Caco-2 (cell line): Measurements from ENCODE around the gene ZC3H4. TPM values are rescaled to one million over a fixed set of nuclear protein-coding genes. Genes with fewer than 3 reads are reported as not detected.

Experiments
- BruUV-seq: library from RNA; stranded (reverse); fragments of 400-500 nt; replicated peaks from 2 replicates; lab custom pipeline; 2021; lab: Mats Ljungman, UMichigan
- CTCF ChIA-PET: fragments of 300-600 bp; sonication (Branson Sonifier 250); formaldehyde crosslinking; loops from one replicate; lab custom pipeline; 2022; ENCODE audit warnings: antibody characterized with exemption; lab: Charles Lee
- POLR2A ChIA-PET: fragments of 300-600 bp; sonication (Branson Sonifier 250); formaldehyde crosslinking; loops from one replicate; lab custom pipeline; 2022; ENCODE audit warnings: antibody characterized with exemption; lab: Charles Lee
- DNase-seq, 2 experiments: peaks; one replicate each; pipeline versions ENCODE4 v3.0.0 to v3.0.0-alpha.2; 2020 to 2022
- H3K27me3 ChIP-seq: replicated peaks from 2 replicates; pipeline ENCODE4 v1.6.0; 2011; ENCODE audit warnings: low read length; ENCODE audit not compliant: control insufficient read depth, insufficient read depth
- H3K36me3 ChIP-seq: 2 replicates; pipeline ENCODE4 v1.5.1; 2011; ENCODE audit warnings: low read length; ENCODE audit not compliant: control insufficient read depth, insufficient read depth
- H3K4me1 ChIP-seq: fragments of 250-450 bp; sonication (Bioruptor Pico); 2 replicates; pipeline ENCODE4 v1.5.1; 2020; ENCODE audit warnings: mild to moderate bottlenecking
- H3K4me3 ChIP-seq: 2 replicates; pipeline ENCODE4 v1.5.1; 2011; ENCODE audit warnings: low read depth, mild to moderate bottlenecking, control low read depth, low read length
- H3K9me3 ChIP-seq: fragments of 250-450 bp; sonication (Bioruptor Pico); 2 replicates; pipeline ENCODE4 v1.5.1; 2020; ENCODE audit warnings: mild to moderate bottlenecking, moderate library complexity
- H3K27ac Mint-ChIP-seq: one replicate; pipeline ENCODE4 v1.8.0; 2022; ENCODE audit warnings: mixed read lengths; ENCODE audit not compliant: unreplicated experiment
- H3K27me3 Mint-ChIP-seq: one replicate; pipeline ENCODE4 v1.8.0; 2022; ENCODE audit warnings: mixed read lengths; ENCODE audit not compliant: insufficient read depth, unreplicated experiment
- H3K36me3 Mint-ChIP-seq: one replicate; pipeline ENCODE4 v1.8.0; 2022; ENCODE audit warnings: mild to moderate bottlenecking, mixed read lengths; ENCODE audit not compliant: insufficient read depth, unreplicated experiment
- H3K4me1 Mint-ChIP-seq: one replicate; pipeline ENCODE4 v1.8.0; 2022; ENCODE audit warnings: low read depth, mixed read lengths; ENCODE audit not compliant: unreplicated experiment
- H3K4me3 Mint-ChIP-seq: one replicate; pipeline ENCODE4 v1.8.0; 2022; ENCODE audit warnings: mild to moderate bottlenecking, moderate library complexity, mixed read lengths; ENCODE audit not compliant: unreplicated experiment
- H3K9me3 Mint-ChIP-seq: one replicate; pipeline ENCODE4 v1.8.0; 2022; ENCODE audit warnings: mixed read lengths; ENCODE audit not compliant: unreplicated experiment
- CTCF ChIP-seq, 2 experiments: fragments of 200-600 bp in 1 of 2; IDR thresholded peaks; 1 replicate in 1 of 2; 2 replicates in 1 of 2; pipeline versions ENCODE4 v1.5.1 to v1.8.0; 2011 to 2022; ENCODE audit warnings: antibody characterized with exemption in 1 of 2, control low read depth in 1 of 2, inconsistent platforms in 1 of 2, low read depth in 1 of 2, low read length in 1 of 2, mild to moderate bottlenecking in 1 of 2, moderate library complexity in 1 of 2; ENCODE audit not compliant: insufficient read depth in 1 of 2, severe bottlenecking in 1 of 2, unreplicated experiment in 1 of 2
- intact Hi-C: fragments of 100-400 bp; cut with micrococcal nuclease; formaldehyde crosslinking; loops from one replicate; pipeline ENCODE4 v1.10.0; 2022; ENCODE audit not compliant: unreplicated experiment
- total RNA-seq: library from RNA; stranded (reverse); gene quantifications from 2 replicates; pipeline ENCODE4 v1.2.3, GENCODE V29; 2022

The ZC3H4 gene
- total RNA-seq, 1 experiment from 2014 or later: 70.3 TPM

DNA sequence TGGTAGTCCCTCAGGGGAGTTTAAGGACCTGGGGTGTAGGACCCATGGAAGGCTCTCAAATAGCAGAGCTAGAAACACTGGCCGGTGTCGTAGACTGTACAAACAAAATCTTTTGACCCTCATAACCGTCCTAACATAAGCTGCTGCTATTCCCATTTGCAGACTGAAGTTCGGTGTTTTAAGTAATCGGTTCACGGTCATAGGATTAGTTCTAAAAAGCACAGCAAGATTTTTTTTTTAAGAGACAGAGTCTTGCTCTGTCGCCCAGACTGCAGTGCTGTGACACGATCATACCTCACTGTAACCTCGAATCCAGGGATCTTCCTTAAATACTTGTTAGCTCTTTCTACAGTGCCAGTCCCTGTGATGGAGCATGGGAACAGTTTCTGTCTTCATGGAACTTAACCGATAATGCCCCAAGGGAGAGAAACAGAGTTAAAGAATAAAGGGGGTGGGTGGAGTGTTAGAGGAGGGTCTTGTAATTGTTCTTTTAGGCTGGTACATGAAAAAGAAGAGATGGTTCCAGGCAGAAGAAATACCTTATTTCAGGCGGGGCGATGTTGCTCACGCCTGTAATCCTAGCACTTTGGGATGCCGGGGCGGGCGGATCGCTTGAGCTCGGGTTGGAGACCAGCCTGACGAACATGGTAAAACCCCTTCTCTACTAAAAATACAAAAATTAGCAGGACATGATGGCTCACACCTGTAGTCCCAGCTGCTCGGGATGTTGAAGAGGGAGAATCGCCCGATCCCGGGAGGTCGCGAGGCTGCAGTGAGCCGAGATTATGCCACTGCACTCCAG lies 475 bp upstream of the ZC3H4 start:
- CTCF ChIA-PET: interaction anchor here (0.5 to 2.1 kb wide), 14 partner anchors 16 to 453 kb away, joined by 3 to 25 read pairs (median 5); partner anchors contain the start of genes DACT3 and SAE1
- peak overlapping the region; percentile 97 for H3K4me3 Mint-ChIP-seq
- peak in 1 of 2 experiments; percentile 40 for DNase-seq
- no peaks in the 10 kb centered on the region; the same call in 1 of the 2 replicates for H3K36me3 ChIP-seq
- intact Hi-C loops: loop anchor here (1.0 to 5.0 kb wide), 5 partner anchors 11 to 66 kb away; partner anchors contain the start of genes SAE1 and TMEM160
- H3K4me3 ChIP-seq: peak overlapping the region; percentile 64
- TSS peak; percentile 92 for BruUV-seq
- H3K27me3 Mint-ChIP-seq: no peaks in the 10 kb centered on the region
- TF ChIP-seq CTCF (IDR thresholded peaks at IDR 0.05; ENCODE audit: insufficient read depth in 1 of 2, low read depth in 1 of 2, low read length in 1 of 2, severe bottlenecking in 1 of 2, unreplicated experiment in 1 of 2): no peak
- no peaks in the 10 kb centered on the region for H3K27me3 ChIP-seq
- H3K9me3 ChIP-seq: no peaks in the 10 kb centered on the region
- H3K4me1 ChIP-seq: peaks cover 11% of the 10 kb centered on the region
- POLR2A ChIA-PET: interaction anchor here (0.5 to 3.0 kb wide), 20 partner anchors 12 to 726 kb away, joined by 3 to 75 read pairs (median 8); partner anchors contain the start of genes CCDC9 and SAE1
- H3K9me3 Mint-ChIP-seq: no peaks in the 10 kb centered on the region
- peaks cover 52% of the 10 kb centered on the region for H3K36me3 Mint-ChIP-seq
- H3K27ac Mint-ChIP-seq: peak overlapping the region; percentile 99
- H3K4me1 Mint-ChIP-seq: peaks cover 21% of the 10 kb centered on the region

DNA sequence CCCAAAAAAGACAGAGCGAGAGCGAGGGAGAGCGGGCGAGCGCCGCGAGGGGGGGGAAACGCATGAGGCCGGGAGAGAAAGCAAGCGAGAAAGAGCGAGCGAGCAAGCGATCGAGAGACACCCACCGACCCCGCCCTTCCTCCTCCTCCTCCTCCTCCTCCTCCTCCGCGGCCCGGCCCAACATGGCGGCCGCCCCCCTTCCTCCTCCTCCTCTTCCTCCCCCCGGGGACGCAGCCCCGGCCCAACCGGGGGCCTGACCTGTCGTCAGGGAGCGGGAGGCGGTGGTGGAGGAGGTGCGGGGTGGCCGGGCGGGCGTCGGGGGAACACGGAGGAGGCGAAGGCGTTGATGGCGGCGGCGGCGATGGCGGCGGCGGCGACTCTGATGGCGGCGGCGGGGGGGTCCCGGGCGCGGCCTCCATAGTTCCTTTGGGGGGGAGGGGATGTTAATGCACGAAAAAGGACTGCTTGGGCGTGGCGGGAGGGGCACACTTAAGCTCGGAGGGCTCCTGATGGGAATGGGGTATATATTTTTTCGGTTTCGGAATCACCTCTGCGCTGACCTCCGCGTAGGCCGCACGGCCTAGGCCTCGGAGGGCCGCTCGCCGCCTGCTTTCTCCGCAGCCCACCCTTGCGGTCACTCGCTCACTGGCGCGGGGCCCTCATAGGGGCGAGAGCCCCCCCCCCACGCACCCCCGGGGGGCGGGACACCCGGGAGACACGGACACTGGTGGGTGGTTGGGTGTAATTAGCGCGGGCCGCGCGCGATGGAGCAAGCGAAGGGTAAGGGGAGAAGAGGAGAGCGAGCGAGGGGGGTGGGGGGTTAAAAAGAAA lies 1.2 kb downstream of the ZC3H4 start:
- no peak for TF ChIP-seq CTCF (IDR thresholded peaks at IDR 0.05; ENCODE audit: insufficient read depth in 1 of 2, low read depth in 1 of 2, low read length in 1 of 2, severe bottlenecking in 1 of 2, unreplicated experiment in 1 of 2)
- TSS peak; percentile 2 for BruUV-seq
- H3K4me3 ChIP-seq: peak overlapping the region; percentile 64
- peak overlapping the region; percentile 97 for H3K4me3 Mint-ChIP-seq
- no peaks in the 10 kb centered on the region for H3K27me3 Mint-ChIP-seq
- no peaks in the 10 kb centered on the region; the same call in 1 of the 2 replicates for H3K36me3 ChIP-seq
- peak overlapping the region; percentile 99 for H3K27ac Mint-ChIP-seq
- CTCF ChIA-PET: interaction anchor here (0.6 to 2.1 kb wide), 9 partner anchors 13 to 187 kb away, joined by 3 to 25 read pairs (median 4); partner anchors contain the start of gene SAE1
- peak; percentile 88 to 90 for DNase-seq
- no peaks in the 10 kb centered on the region for H3K9me3 Mint-ChIP-seq
- peaks cover 28% of the 10 kb centered on the region for H3K4me1 ChIP-seq
- H3K4me1 Mint-ChIP-seq: peaks cover 37% of the 10 kb centered on the region
- peaks cover 68% of the 10 kb centered on the region for H3K36me3 Mint-ChIP-seq
- POLR2A ChIA-PET: interaction anchor here (0.6 to 3.0 kb wide), 16 partner anchors 9 to 340 kb away, joined by 3 to 75 read pairs (median 12); partner anchors contain the start of genes CCDC9, SAE1 and TMEM160
- intact Hi-C loops: loop anchor here (2.0 to 5.0 kb wide), 2 partner anchors 18 to 35 kb away; partner anchors contain the start of gene SAE1
- no peaks in the 10 kb centered on the region for H3K9me3 ChIP-seq
- H3K27me3 ChIP-seq: no peaks in the 10 kb centered on the region
